ENCODE measurements around the gene HOXC6.
A peak's percentile ranks its signal among the peaks of the same experiment; 100 is the strongest.

HOXC6 gene

DNA sequence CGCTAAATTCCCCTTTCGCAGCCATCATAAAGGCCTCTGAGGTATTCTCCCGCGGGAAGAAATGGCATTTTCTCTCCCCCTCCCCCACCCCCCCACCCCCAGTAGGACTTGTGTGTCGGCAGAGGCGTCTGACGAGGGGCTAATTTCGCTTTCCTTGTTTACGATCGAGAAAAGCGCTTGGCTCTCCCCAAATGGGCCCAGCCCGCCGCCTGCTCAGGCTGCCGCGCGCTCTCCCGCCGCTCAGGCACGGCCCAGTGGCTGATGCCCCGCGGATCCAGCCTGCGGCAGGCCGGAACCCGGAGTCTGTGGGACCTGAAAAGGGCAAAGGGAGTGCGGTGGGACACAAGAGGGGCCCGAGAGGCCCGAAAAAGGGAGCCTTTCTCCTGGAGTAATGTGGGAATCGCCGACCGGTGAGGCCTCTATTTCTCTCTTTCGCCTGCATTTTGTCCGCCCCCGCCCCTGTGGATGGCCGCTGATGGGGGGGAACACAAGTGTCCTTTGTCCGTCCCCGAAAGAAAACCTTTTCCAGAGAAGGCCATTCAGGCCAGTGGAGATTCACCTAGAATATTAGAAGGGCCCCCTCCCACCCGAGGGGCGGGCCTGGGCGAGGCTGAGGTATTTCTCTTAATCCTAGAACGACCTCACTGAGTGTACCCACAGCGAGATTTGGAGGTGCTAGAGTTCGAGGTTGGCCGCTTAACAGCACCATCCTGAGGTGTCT, 9.0 kb upstream of the HOXC6 start:
- Histone ChIP-seq H3K27ac (ENCODE audit: low read length) (no peak overlapping the region), H3K9me3 (ENCODE audit: control insufficient read depth in 2 of 2, low read length in 2 of 2) (no peaks in the 10 kb centered on the region), H3K9ac (ENCODE audit: low read length in 2 of 2) (no peak overlapping the region), H3K4me3 (ENCODE audit: low read length in 2 of 2) (no peak overlapping the region), H3K4me1 (ENCODE audit: control insufficient read depth, insufficient read depth, low read length) (peaks cover 13% of the 10 kb centered on the region), H3K27me3 (ENCODE audit: control insufficient read depth in 1 of 2, insufficient read depth in 2 of 2, low read length in 2 of 2) (peaks cover 76 to 86% of the 10 kb centered on the region in 2 donors), H3K36me3 (ENCODE audit: control insufficient read depth in 2 of 2, insufficient read depth in 2 of 2, low read length in 2 of 2) (no peaks in the 10 kb centered on the region)

DNA sequence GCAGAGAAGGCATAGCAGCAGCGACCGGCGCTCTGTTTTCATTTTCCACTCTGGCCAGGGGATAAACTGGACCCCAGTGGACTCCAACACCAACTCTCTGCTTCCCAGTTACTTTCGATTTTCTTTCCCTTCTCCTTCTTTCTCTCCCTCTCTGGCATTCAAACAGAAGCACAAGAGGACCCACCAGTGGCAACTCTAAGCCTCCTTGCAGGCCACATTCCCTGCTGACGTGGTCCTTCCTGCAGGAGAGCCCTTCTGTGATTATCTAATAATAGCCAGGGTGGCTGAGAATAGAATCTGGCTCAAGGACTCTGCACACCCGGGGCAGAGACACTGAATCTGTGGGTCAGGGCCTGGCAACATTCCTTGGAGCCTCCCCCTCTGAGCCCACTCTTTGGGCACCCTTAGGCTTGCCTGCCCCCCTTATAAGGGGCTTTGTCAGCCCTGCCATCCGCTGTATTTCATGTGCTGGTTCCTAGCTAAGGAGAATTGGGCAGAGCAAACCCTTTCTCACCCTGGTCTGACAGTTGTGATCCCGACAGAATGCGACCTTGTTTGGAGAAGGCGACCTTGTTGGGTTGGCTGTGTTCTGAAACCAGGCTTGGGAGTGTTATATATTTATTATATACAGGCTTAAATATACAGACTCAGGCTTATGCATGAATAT, 8.2 kb upstream of the HOXC6 start:
- H3K36me3 ChIP-seq (ENCODE audit: control insufficient read depth in 2 of 2, insufficient read depth in 2 of 2, low read length in 2 of 2), result no peaks in the 10 kb centered on the region
- H3K9ac ChIP-seq (ENCODE audit: low read length in 2 of 2), result no peak overlapping the region
- H3K4me3 ChIP-seq (ENCODE audit: low read length in 2 of 2), result peak overlapping the region in 1 of 2 donors; percentile 29
- H3K27ac ChIP-seq (ENCODE audit: low read length), result no peak overlapping the region
- H3K4me1 ChIP-seq (ENCODE audit: control insufficient read depth, insufficient read depth, low read length), result peaks cover 10% of the 10 kb centered on the region
- H3K27me3 ChIP-seq (ENCODE audit: control insufficient read depth in 1 of 2, insufficient read depth in 2 of 2, low read length in 2 of 2), result peaks cover 75 to 86% of the 10 kb centered on the region in 2 donors
- no peaks in the 10 kb centered on the region for H3K9me3 ChIP-seq (ENCODE audit: control insufficient read depth in 2 of 2, low read length in 2 of 2)

DNA sequence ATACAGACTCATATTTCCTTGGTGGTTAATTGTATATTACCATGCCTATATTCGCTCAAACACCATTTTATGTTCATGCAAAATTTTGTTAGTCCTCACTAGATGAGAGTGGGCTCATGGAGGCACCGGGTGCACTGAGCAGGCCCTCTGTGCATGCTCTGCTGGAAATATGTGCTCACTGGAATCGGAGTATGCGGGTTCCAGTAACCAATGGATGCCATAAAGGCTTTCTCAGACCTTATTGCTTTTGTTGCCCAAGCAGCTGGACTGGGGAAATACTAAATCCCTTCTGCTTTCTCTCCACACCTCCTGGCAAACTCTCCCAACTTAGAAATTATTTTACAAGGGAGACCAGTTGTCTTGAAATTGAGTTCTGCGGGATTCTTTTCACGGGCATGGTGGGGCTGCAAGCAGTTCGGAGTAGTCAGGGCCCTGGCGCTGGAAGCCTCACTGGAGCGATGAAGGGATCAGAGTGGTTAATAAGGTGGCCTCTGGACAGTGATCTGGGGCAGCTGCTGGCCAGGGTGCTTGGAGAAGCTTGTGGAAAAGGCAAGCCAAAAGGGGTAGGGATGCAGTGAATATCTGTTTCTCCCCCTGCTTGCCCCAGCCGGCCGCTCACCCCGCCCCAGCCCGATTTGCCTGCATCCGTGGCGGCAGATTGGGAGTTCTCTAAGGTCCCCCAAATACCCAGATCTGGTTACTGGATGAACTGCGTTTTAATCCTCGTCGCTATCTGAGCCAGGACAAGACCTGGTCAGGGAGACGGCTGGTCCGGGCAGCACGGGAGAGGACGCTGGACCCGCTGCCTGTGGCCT, 7.4 kb upstream of the HOXC6 start:
- no peak overlapping the region for H3K9ac ChIP-seq (ENCODE audit: low read length in 2 of 2)
- H3K9me3 ChIP-seq (ENCODE audit: control insufficient read depth in 2 of 2, low read length in 2 of 2), result no peaks in the 10 kb centered on the region
- peaks cover 72 to 85% of the 10 kb centered on the region in 2 donors for H3K27me3 ChIP-seq (ENCODE audit: control insufficient read depth in 1 of 2, insufficient read depth in 2 of 2, low read length in 2 of 2)
- no peak overlapping the region for H3K4me3 ChIP-seq (ENCODE audit: low read length in 2 of 2)
- H3K4me1 ChIP-seq (ENCODE audit: control insufficient read depth, insufficient read depth, low read length), result peaks cover 10% of the 10 kb centered on the region
- H3K36me3 ChIP-seq (ENCODE audit: control insufficient read depth in 2 of 2, insufficient read depth in 2 of 2, low read length in 2 of 2), result no peaks in the 10 kb centered on the region
- no peak overlapping the region for H3K27ac ChIP-seq (ENCODE audit: low read length)

DNA sequence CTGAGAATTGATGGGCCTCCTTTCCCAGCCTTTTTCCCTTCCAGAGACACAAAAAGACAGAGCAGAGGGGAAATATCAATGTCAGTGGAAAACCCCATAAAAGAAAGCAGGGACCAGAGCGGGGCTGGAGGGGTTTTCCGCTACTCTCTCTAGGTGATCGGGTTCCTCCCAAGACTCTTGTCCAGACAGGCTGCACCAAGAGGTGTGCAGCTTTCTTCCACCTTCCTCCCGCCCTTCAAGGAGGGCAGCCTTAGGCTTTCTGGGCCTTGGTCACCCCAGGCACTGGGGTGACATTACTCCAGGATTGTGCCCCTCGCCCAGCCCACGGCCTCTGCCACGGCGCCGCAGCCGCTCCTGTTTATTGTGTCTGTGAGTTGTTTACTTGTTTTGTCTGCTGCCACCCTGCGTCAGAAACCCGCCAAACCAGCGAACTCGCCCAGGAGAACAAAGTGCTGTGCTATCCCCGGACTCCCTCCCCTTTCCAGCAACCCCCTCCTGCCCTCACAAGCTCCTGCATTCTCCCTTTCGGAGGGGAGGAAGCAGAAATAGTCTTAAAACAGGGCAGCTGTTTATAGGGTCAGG, 6.7 kb upstream of the HOXC6 start:
- no peak overlapping the region for H3K27ac ChIP-seq (ENCODE audit: low read length)
- H3K27me3 ChIP-seq (ENCODE audit: control insufficient read depth in 1 of 2, insufficient read depth in 2 of 2, low read length in 2 of 2), result peaks cover 72 to 86% of the 10 kb centered on the region in 2 donors
- no peak overlapping the region for H3K9ac ChIP-seq (ENCODE audit: low read length in 2 of 2)
- no peak overlapping the region for H3K4me3 ChIP-seq (ENCODE audit: low read length in 2 of 2)
- H3K4me1 ChIP-seq (ENCODE audit: control insufficient read depth, insufficient read depth, low read length), result peaks cover 10% of the 10 kb centered on the region
- no peaks in the 10 kb centered on the region for H3K9me3 ChIP-seq (ENCODE audit: control insufficient read depth in 2 of 2, low read length in 2 of 2)
- H3K36me3 ChIP-seq (ENCODE audit: control insufficient read depth in 2 of 2, insufficient read depth in 2 of 2, low read length in 2 of 2), result no peaks in the 10 kb centered on the region

DNA sequence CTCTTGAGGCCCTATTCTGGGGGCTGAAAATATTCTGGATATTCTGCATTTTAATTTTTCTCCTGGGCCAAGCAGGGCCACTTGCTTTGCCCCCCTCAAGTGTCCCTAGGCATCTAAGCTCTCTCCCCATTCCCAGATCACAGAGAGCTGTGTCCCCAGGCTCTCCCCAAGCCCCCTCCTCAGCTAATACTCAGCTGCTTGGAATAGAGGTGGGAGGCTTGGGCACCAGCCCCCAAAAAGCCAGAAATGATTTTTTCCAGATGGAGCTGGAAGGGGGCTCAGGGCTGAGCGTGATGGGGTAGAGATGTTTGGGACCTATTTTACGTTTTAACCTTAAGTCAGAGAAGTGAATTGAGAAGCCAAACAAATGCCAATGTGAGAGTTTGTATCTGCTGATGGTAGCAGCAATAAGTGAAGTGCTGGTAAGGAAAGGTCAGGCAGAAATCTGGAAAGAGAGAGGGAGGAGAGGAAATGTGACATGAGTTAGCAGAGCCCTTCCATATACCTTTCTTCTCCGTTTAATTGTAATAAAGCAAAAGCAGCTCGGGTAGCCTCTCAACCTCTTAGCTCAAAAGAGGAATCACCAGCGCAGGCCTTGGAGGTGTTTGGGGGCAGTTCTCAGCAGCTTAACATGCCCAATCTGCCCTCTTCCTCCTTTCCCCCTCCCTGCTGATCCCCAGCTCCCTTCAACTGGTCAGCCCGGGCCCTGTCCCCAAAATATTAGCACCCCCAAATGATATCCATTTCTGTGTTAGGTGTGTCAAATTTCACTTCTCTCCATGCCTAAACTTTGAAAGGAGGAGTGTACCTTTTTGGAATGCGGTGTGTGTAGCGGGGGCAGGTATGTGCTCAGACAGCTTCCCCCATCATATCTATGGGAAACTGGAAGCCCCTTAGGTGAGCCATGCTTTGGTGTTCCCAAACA, 5.0 kb upstream of the HOXC6 start:
- H3K27me3 ChIP-seq (ENCODE audit: control insufficient read depth in 1 of 2, insufficient read depth in 2 of 2, low read length in 2 of 2), result peaks cover 80 to 92% of the 10 kb centered on the region in 2 donors

DNA sequence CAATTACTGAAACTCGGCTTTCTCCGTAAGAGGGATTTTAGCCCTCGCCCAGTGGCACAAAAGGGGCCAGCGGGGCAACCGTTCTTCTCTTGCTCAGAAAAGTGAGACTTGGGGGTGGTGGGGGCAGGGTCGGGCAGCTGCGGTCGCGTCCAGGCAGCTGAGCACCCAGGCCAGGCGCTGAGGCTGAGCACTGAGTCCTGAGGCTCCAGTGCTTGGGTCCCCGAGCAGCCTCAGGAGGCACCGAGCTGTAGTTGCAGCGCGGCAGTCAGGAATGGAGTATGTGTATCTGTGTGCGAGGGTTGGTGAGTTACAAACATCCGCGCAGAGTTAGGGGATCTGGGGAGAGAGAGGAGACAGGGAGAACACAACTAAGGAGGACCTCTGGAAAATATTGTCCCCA, 4.1 kb upstream of the HOXC6 start:
- Histone ChIP-seq H3K9ac (ENCODE audit: low read length in 2 of 2) (no peak overlapping the region), H3K36me3 (ENCODE audit: control insufficient read depth in 2 of 2, insufficient read depth in 2 of 2, low read length in 2 of 2) (no peaks in the 10 kb centered on the region), H3K9me3 (ENCODE audit: control insufficient read depth in 2 of 2, low read length in 2 of 2) (no peaks in the 10 kb centered on the region), H3K27ac (ENCODE audit: low read length) (no peak overlapping the region), H3K4me1 (ENCODE audit: control insufficient read depth, insufficient read depth, low read length) (peaks cover 7% of the 10 kb centered on the region), H3K27me3 (ENCODE audit: control insufficient read depth in 1 of 2, insufficient read depth in 2 of 2, low read length in 2 of 2) (peaks cover 84 to 94% of the 10 kb centered on the region in 2 donors), H3K4me3 (ENCODE audit: low read length in 2 of 2) (no peak overlapping the region)

More for the DNA sequence above, 5.0 kb upstream of the HOXC6 start:
- Histone ChIP-seq H3K36me3 (ENCODE audit: control insufficient read depth in 2 of 2, insufficient read depth in 2 of 2, low read length in 2 of 2) (no peaks in the 10 kb centered on the region), H3K4me3 (ENCODE audit: low read length in 2 of 2) (no peak overlapping the region), H3K4me1 (ENCODE audit: control insufficient read depth, insufficient read depth, low read length) (peaks cover 6% of the 10 kb centered on the region), H3K9me3 (ENCODE audit: control insufficient read depth in 2 of 2, low read length in 2 of 2) (no peaks in the 10 kb centered on the region), H3K9ac (ENCODE audit: low read length in 2 of 2) (no peak overlapping the region), H3K27ac (ENCODE audit: low read length) (no peak overlapping the region)

DNA sequence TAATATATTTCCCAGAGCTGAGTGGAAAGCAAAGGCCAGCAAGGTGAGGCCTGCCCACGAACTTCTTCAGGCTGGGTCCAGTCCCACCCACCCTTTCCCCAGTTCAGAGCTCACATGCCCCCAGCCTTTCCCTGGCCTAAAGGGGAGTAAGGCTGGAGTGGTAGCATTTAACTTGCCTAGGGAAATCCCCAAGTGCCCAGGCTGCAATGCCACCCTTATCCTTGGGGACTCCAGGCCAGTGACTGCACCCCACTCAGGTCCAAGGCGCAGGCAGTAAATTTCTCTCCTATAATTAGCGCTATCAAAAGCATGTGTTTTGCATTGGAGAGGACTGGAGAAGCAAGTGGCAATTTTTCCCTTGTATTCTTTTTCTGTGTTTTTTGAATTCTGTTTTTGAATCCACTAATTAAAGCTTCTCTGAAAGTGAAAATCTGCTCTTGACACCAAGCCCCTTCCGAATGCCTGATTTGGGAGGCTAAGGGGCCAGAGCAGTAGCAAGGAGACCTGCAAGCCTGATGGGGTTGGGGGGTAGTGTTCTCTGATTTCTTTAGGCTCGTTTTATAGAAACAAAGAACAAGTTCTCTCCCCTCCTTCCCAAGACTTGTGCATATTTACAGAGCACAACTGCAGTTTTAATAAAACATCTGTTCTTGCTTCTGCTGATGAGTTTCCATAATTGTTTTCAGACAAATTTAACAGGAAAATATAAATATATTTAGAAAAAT, 3.5 kb upstream of the HOXC6 start:
- H3K9me3 ChIP-seq (ENCODE audit: control insufficient read depth in 2 of 2, low read length in 2 of 2), result no peaks in the 10 kb centered on the region
- H3K36me3 ChIP-seq (ENCODE audit: control insufficient read depth in 2 of 2, insufficient read depth in 2 of 2, low read length in 2 of 2), result no peaks in the 10 kb centered on the region
- H3K4me1 ChIP-seq (ENCODE audit: control insufficient read depth, insufficient read depth, low read length), result peaks cover 5% of the 10 kb centered on the region
- no peak overlapping the region for H3K27ac ChIP-seq (ENCODE audit: low read length)
- H3K4me3 ChIP-seq (ENCODE audit: low read length in 2 of 2), result no peak overlapping the region
- peaks cover 83 to 93% of the 10 kb centered on the region in 2 donors for H3K27me3 ChIP-seq (ENCODE audit: control insufficient read depth in 1 of 2, insufficient read depth in 2 of 2, low read length in 2 of 2)
- H3K9ac ChIP-seq (ENCODE audit: low read length in 2 of 2), result no peak overlapping the region

DNA sequence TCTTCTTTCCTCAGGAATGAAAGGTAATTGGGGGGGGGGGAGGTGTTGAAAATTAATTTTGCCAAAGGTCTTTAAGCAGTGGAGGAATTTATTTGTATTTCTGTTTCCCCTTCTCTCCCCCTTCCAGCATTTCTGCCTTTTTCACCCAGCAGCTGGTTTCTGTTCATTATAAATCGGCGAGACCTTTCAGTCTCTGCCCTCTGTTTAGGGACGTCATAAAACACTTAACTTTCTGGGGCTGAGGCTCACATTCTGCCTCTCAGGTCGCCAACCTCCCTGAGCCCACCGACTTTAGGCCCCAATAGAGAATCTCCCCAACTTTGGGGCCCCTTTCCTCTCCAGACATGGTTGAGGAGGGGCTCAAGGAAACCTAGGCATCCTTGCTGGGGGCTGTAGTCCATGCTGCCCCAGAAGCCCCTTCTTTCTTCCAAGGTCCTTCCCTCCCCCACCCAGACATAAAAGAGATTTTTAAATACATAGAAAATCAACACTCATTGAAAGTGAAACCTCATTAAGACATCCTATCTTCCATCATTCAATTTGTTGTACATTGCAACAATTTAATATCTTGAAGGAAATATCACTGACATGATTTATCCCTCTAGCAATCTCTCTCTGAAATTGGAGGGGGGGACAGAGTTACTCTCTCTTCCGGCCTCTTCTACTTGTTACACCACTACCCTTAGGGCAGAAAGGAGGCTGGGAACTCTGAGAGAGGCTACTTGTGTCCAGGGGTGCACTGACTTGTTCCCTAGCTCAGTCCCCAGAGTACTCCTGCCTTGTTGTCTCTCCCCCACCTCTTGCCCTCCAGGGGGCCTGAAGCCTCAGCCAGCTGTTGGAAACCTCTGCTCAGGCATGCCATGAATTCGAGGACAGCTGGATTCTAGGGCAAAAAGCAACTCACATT, 2.5 kb upstream of the HOXC6 start:
- no peaks in the 10 kb centered on the region for H3K36me3 ChIP-seq (ENCODE audit: control insufficient read depth in 2 of 2, insufficient read depth in 2 of 2, low read length in 2 of 2)
- H3K27me3 ChIP-seq (ENCODE audit: control insufficient read depth in 1 of 2, insufficient read depth in 2 of 2, low read length in 2 of 2), result peaks cover 77 to 93% of the 10 kb centered on the region in 2 donors
- no peaks in the 10 kb centered on the region for H3K9me3 ChIP-seq (ENCODE audit: control insufficient read depth in 2 of 2, low read length in 2 of 2)
- H3K4me3 ChIP-seq (ENCODE audit: low read length in 2 of 2), result no peak overlapping the region
- H3K27ac ChIP-seq (ENCODE audit: low read length), result no peak overlapping the region
- H3K4me1 ChIP-seq (ENCODE audit: control insufficient read depth, insufficient read depth, low read length), result peaks cover 5% of the 10 kb centered on the region
- no peak overlapping the region for H3K9ac ChIP-seq (ENCODE audit: low read length in 2 of 2)

Measured in stomach smooth muscle (tissue), 2 donors.